HS-5 (cell line): Measurements from ENCODE around the gene PCDHGC3.

Source experiments
- DNase-seq: peaks from one replicate; pipeline ENCODE4 v3.0.0-alpha.2; 2012; ENCODE audit warnings: low read depth

Gene PCDHGC3

GRCh38 chr5:141508440-141508797 lies 32.7 kb downstream of the PCDHGC3 start:
- no peak for DNase-seq

GRCh38 chr5:141508798-141509611 lies 33.2 kb downstream of the PCDHGC3 start:
- peak; percentile 90 for DNase-seq

GRCh38 chr5:141510160-141510559 lies 34.4 kb downstream of the PCDHGC3 start:
- DNase-seq, result no peak

- DNase-seq, result no peak
Measured at GRCh38 chr5:141510850-141511601, 35.3 kb downstream of the PCDHGC3 start.

- no peak for DNase-seq
Measured at GRCh38 chr5:141511771-141512325, 36.1 kb downstream of the PCDHGC3 start.

GRCh38 chr5:141512390-141512910 lies 36.7 kb downstream of the PCDHGC3 start:
- no peak for DNase-seq

- DNase-seq, result no peak
Measured at GRCh38 chr5:141512911-141513626, 37.3 kb downstream of the PCDHGC3 start.

- DNase-seq, result no peak
Measured at GRCh38 chr5:141513627-141514329, 38.0 kb downstream of the PCDHGC3 start.

- no peak for DNase-seq
Measured at GRCh38 chr5:141514330-141515133, 38.8 kb downstream of the PCDHGC3 start.

- no peak for DNase-seq
Measured at GRCh38 chr5:141515141-141515540, 39.4 kb downstream of the PCDHGC3 start.

- no peak for DNase-seq
Measured at GRCh38 chr5:141515946-141516671, 40.3 kb downstream of the PCDHGC3 start.

- DNase-seq, result no peak
Measured at GRCh38 chr5:141516672-141517025, 40.9 kb downstream of the PCDHGC3 start.

- DNase-seq, result no peak
Measured at GRCh38 chr5:141517312-141517711, 41.5 kb downstream of the PCDHGC3 start.

GRCh38 chr5:141517880-141518617 lies 42.3 kb downstream of the PCDHGC3 start:
- DNase-seq, result no peak

GRCh38 chr5:141518618-141519015 lies 42.9 kb downstream of the PCDHGC3 start:
- no peak for DNase-seq

GRCh38 chr5:141519605-141520565 lies 44.1 kb downstream of the PCDHGC3 start:
- DNase-seq, result no peak

- peak; percentile 99 for DNase-seq
Measured at GRCh38 chr5:141521244-141521781, 45.5 kb downstream of the PCDHGC3 start.

- DNase-seq, result no peak
Measured at GRCh38 chr5:141522301-141522700, 46.5 kb downstream of the PCDHGC3 start.
